HCT116 (cell line): ENCODE data around the gene PRICKLE2. TPM values are rescaled to one million over a fixed set of nuclear protein-coding genes. Genes with fewer than 3 reads are reported as not detected.

Experiments
- ATAC-seq: fragments of 200-7000 bp; cut with Tn5 transposase; 2 replicates; pipeline ENCODE4 v1.9.1; 2020; ENCODE audit warnings: mild to moderate bottlenecking, moderate library complexity
- BruUV-seq: library from RNA; stranded (reverse); fragments of 400-500 nt; replicated peaks from 2 replicates; lab custom pipeline; 2021; lab: Mats Ljungman, UMichigan
- CTCF ChIA-PET: fragments of 300-600 bp; sonication (Branson Sonifier 250); formaldehyde crosslinking; loops from one replicate; lab custom pipeline; 2021; ENCODE audit warnings: antibody characterized with exemption; lab: Charles Lee
- POLR2A ChIA-PET: fragments of 300-600, 350-600 bp; sonication (Branson Sonifier 250); formaldehyde crosslinking; loops from one replicate; lab custom pipeline; 2021; ENCODE audit warnings: antibody characterized with exemption; lab: Charles Lee
- RAD21 ChIA-PET, 2 experiments: fragments of 300-600 bp; sonication (Branson Sonifier 250); formaldehyde crosslinking; loops; one replicate each; lab custom pipeline; 2023; ENCODE audit warnings: low total read pairs in 2 of 2; ENCODE audit not compliant: uncharacterized antibody in 2 of 2, unreplicated experiment in 2 of 2, low non-redundant PET in 1 of 2; lab: Charles Lee
- DNase-seq: peaks from one replicate; pipeline ENCODE4 v3.0.0-alpha.2; 2010; ENCODE audit warnings: low read depth, low spot score
- H2AFZ ChIP-seq: fragments of 200-600 bp; shearing (Covaris generic), sonication (generic); 2 replicates; pipeline ENCODE4 v1.6.1; 2017; ENCODE audit warnings: low read depth, mixed run types, mixed read lengths, antibody characterized with exemption, low read length; ENCODE audit not compliant: poor library complexity, severe bottlenecking
- H3K27ac ChIP-seq: 2 replicates; pipeline ENCODE4 v1.5.1; 2012; ENCODE audit warnings: low read depth, low read length
- H3K27me3 ChIP-seq: fragments of 200-600 bp; sonication (generic); 2 replicates; pipeline ENCODE4 v1.6.1; 2016; ENCODE audit warnings: mixed run types, low read length, mixed read lengths; ENCODE audit not compliant: insufficient read depth
- H3K36me3 ChIP-seq, 2 experiments: fragments of 200-500 bp in 1 of 2; fragments of 200-600 bp in 1 of 2; sonication (Bioruptor generic) in 1 of 2; sonication (generic) in 1 of 2; 2 replicates each; pipeline versions ENCODE4 v1.5.1 to v1.6.1; 2014 to 2016; ENCODE audit warnings: low read length in 2 of 2, inconsistent platforms in 1 of 2, mixed read lengths in 1 of 2, mixed run types in 1 of 2; ENCODE audit not compliant: insufficient read depth in 2 of 2, control insufficient read depth in 1 of 2
- H3K4me1 ChIP-seq, 2 experiments: fragments of 200-600 bp in 1 of 2; sonication (generic) in 1 of 2; 2 replicates each; pipeline versions ENCODE4 v1.5.1 to v1.6.1; 2012 to 2017; ENCODE audit warnings: low read length in 2 of 2, inconsistent platforms in 1 of 2, mild to moderate bottlenecking in 1 of 2, mixed read lengths in 1 of 2, mixed run types in 1 of 2, moderate library complexity in 1 of 2; ENCODE audit not compliant: insufficient read depth in 2 of 2, control insufficient read depth in 1 of 2
- H3K4me2 ChIP-seq: fragments of 200-600 bp; sonication (generic); 2 replicates; pipeline ENCODE4 v1.6.1; 2017; ENCODE audit warnings: mixed run types, low read length, mixed read lengths
- H3K4me3 ChIP-seq, 2 experiments: fragments of 200-600 bp in 1 of 2; sonication (generic) in 1 of 2; replicated peaks in 1 of 2; 2 replicates each; pipeline ENCODE4 v1.5.1; 2011 to 2016; ENCODE audit warnings: low read length in 2 of 2, control low read depth in 1 of 2, low read depth in 1 of 2, mild to moderate bottlenecking in 1 of 2, mixed read lengths in 1 of 2, mixed run types in 1 of 2
- H3K79me2 ChIP-seq: fragments of 200-600 bp; sonication (generic); 2 replicates; pipeline ENCODE4 v1.6.1; 2017; ENCODE audit warnings: mild to moderate bottlenecking, mixed run types, low read length, moderate library complexity, mixed read lengths; ENCODE audit not compliant: insufficient read depth
- H3K9ac ChIP-seq: fragments of 200-600 bp; sonication (generic); 2 replicates; pipeline ENCODE4 v1.6.1; 2016; ENCODE audit warnings: low read length, mixed read lengths
- H3K9me2 ChIP-seq: fragments of 200-600 bp; sonication (generic), shearing (Covaris generic); 2 replicates; pipeline ENCODE4 v1.6.1; 2017; ENCODE audit warnings: mixed run types, mild to moderate bottlenecking, moderate library complexity; ENCODE audit not compliant: insufficient read depth
- H3K9me3 ChIP-seq, 2 experiments: fragments of 200-500 bp in 1 of 2; fragments of 200-600 bp in 1 of 2; sonication (Bioruptor generic) in 1 of 2; sonication (generic) in 1 of 2; 2 replicates each; pipeline ENCODE4 v1.6.1; 2014 to 2017; ENCODE audit warnings: low read length in 2 of 2, mixed read lengths in 2 of 2, inconsistent platforms in 1 of 2, low read depth in 1 of 2, mild to moderate bottlenecking in 1 of 2, mixed run types in 1 of 2, moderate library complexity in 1 of 2; ENCODE audit not compliant: control insufficient read depth in 1 of 2, insufficient read depth in 1 of 2
- H4K20me1 ChIP-seq: fragments of 200-600 bp; sonication (generic), shearing (Covaris generic); 2 replicates; pipeline ENCODE4 v1.6.1; 2017; ENCODE audit warnings: mixed run types, mild to moderate bottlenecking, moderate library complexity; ENCODE audit not compliant: insufficient read depth
- FOSL1 ChIP-seq: IDR thresholded peaks from 2 replicates; pipeline ENCODE4 v1.6.1; 2012; ENCODE audit warnings: low read depth
- RAD21 ChIP-seq: IDR thresholded peaks from 2 replicates; pipeline ENCODE4 v1.6.1; 2012; ENCODE audit warnings: low read depth, mild to moderate bottlenecking
- REST ChIP-seq: IDR thresholded peaks from 2 replicates; pipeline ENCODE4 v1.6.1; 2012; ENCODE audit warnings: low read depth
- SP1 ChIP-seq: IDR thresholded peaks from 2 replicates; pipeline ENCODE4 v1.6.1; 2012; ENCODE audit warnings: low read depth
- SRF ChIP-seq: IDR thresholded peaks from 2 replicates; pipeline ENCODE4 v1.6.1; 2012; ENCODE audit warnings: low read depth
- TCF7L2 ChIP-seq: IDR thresholded peaks from 2 replicates; pipeline ENCODE4 v1.7.0; 2011; ENCODE audit warnings: borderline replicate concordance, inconsistent platforms; ENCODE audit not compliant: insufficient read depth, insufficient read length; ENCODE audit errors: extremely low read depth
- ZBTB33 ChIP-seq: IDR thresholded peaks from 2 replicates; pipeline ENCODE4 v1.6.1; 2011; ENCODE audit warnings: mild to moderate bottlenecking, low read length, moderate library complexity; ENCODE audit not compliant: insufficient replicate concordance; ENCODE audit errors: extremely low read depth
- intact Hi-C: fragments of 100-400 bp; cut with micrococcal nuclease; formaldehyde crosslinking; loops from 2 replicates; pipeline ENCODE4 v1.10.0; 2022
- total RNA-seq: library from RNA; stranded (reverse); gene quantifications from one replicate; pipeline ENCODE4 v1.2.1, GENCODE V29; 2021; ENCODE audit not compliant: unreplicated experiment

Gene PRICKLE2
- total RNA-seq, 1 experiment from 2014 or later, result 0.05 TPM

DNA sequence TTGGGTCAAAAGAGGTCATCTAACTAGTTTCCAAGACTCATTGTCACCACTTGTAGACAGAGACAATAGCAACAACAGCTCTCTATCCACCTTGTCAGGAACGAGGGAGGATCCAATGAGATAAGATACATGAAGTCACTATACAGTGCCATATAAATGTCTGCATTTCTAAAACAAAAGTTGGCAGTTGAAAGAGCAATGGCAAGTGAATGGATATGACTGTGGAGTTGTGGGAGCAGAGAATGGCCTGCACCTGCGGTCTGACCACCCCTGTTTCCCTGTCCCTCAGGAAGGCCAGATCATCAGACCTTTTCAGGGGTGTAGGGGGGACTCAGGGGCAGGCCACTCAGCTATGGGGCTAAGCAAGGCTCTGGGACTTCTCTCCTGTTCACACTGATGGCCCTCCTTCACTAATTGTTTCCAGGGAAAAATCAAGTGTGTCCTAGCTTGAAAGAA lies 161.3 kb downstream of the PRICKLE2 start:
- H3K4me2 ChIP-seq, result no peak overlapping the region
- no peak overlapping the region for H2AFZ ChIP-seq
- intact Hi-C loops, result no loop called here
- H3K36me3 ChIP-seq, result no peaks in the 10 kb centered on the region
- no peak for DNase-seq
- TF ChIP-seq RAD21 (no peak), SP1 (no peak), SRF (no peak), ZBTB33 (no peak), FOSL1 (no peak), REST (no peak), TCF7L2 (no peak)
- no peak for ATAC-seq
- H3K9ac ChIP-seq, result no peak overlapping the region
- BruUV-seq, result no TSS peak
- no peaks in the 10 kb centered on the region for H3K9me2 ChIP-seq
- ChIA-PET CTCF (no interaction called here), POLR2A (no interaction called here), RAD21 (no interaction called here)
- H3K9me3 ChIP-seq, result no peaks in the 10 kb centered on the region
- H3K79me2 ChIP-seq, result no peaks in the 10 kb centered on the region
- no peaks in the 10 kb centered on the region for H3K4me1 ChIP-seq
- H3K27ac ChIP-seq, result no peak overlapping the region
- peaks cover 36% of the 10 kb centered on the region for H3K27me3 ChIP-seq
- no peaks in the 10 kb centered on the region for H4K20me1 ChIP-seq
- H3K4me3 ChIP-seq, result no peak overlapping the region
